Heart left ventricle (tissue), 13 donors: ENCODE data around the gene UMODL1.

Experiments
- POLR2A ChIP-seq, 2 donors: fragments of 450-650 bp; IDR thresholded peaks; one replicate each; pipeline ENCODE4 v1.6.1; 2017; ENCODE audit warnings: antibody characterized with exemption in 2 of 2, mild to moderate bottlenecking in 2 of 2, moderate library complexity in 2 of 2
- TF ChIP-seq, protein P1 (sequence below), 12 donors: fragments of 200-600 bp; sonication (generic) in 4 of 12; IDR thresholded peaks; one replicate each; pipeline versions ENCODE4 v1.5.0 to v1.8.0; 2018 to 2022; ENCODE audit warnings: antibody characterized with exemption in 12 of 12, mild to moderate bottlenecking in 5 of 12
- donor health status: ischemic (EF 13 %, LVEDD 7.1; RV severe dilation, severe dysfunction).
- donor health status: DM: no; HTN: yes; CAD: no.
- donor health status: DM: no; HTN: no; CAD: no.
- donor health status: ischemic (EF 25% LVEDD 6.9; RV normal size, moderate dysfunction).
- donor health status: ischemic (EF 25% LVEDD 5.7; RV mildly dilated, moderate dysfunction).
- donor health status: ischemic (EF 35%, LVEDD 5.7; RV mildly dilated, moderate dysfunction).
- donor health status: nonischemic (EF 11% LVEDD 7.7; RV severe dilation, severe dysfunction).
- donor health status: DM: yes; HTN: yes; CAD: no.
- donor health status: PGD.
- donor health status: ischemic (EF 29% LVEDD 5.4; RV normal size, mild dysfunction).
- donor health status: nonischemic (EF 23%, LVEDD 6.1; RV moderate dilation, normal function).

GRCh38 chr21:42172596-42173483 lies 101.7 kb downstream of the UMODL1 start:
- TF ChIP-seq, protein P1, sequence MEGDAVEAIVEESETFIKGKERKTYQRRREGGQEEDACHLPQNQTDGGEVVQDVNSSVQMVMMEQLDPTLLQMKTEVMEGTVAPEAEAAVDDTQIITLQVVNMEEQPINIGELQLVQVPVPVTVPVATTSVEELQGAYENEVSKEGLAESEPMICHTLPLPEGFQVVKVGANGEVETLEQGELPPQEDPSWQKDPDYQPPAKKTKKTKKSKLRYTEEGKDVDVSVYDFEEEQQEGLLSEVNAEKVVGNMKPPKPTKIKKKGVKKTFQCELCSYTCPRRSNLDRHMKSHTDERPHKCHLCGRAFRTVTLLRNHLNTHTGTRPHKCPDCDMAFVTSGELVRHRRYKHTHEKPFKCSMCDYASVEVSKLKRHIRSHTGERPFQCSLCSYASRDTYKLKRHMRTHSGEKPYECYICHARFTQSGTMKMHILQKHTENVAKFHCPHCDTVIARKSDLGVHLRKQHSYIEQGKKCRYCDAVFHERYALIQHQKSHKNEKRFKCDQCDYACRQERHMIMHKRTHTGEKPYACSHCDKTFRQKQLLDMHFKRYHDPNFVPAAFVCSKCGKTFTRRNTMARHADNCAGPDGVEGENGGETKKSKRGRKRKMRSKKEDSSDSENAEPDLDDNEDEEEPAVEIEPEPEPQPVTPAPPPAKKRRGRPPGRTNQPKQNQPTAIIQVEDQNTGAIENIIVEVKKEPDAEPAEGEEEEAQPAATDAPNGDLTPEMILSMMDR (IDR thresholded peaks at IDR 0.05) = no peak
- TF ChIP-seq POLR2A (IDR thresholded peaks at IDR 0.05) = no peak
